ENCODE measurements around the gene KLHL25. TPM values are rescaled to one million over a fixed set of nuclear protein-coding genes. Genes with fewer than 3 reads are reported as not detected.

KLHL25 gene
- total and polyA plus RNA-seq, 2 of the 8 experiments (the other 6 are each of a cell fraction or from before 2014, with no cell fraction given): 16.5 to 22.0 TPM

DNA sequence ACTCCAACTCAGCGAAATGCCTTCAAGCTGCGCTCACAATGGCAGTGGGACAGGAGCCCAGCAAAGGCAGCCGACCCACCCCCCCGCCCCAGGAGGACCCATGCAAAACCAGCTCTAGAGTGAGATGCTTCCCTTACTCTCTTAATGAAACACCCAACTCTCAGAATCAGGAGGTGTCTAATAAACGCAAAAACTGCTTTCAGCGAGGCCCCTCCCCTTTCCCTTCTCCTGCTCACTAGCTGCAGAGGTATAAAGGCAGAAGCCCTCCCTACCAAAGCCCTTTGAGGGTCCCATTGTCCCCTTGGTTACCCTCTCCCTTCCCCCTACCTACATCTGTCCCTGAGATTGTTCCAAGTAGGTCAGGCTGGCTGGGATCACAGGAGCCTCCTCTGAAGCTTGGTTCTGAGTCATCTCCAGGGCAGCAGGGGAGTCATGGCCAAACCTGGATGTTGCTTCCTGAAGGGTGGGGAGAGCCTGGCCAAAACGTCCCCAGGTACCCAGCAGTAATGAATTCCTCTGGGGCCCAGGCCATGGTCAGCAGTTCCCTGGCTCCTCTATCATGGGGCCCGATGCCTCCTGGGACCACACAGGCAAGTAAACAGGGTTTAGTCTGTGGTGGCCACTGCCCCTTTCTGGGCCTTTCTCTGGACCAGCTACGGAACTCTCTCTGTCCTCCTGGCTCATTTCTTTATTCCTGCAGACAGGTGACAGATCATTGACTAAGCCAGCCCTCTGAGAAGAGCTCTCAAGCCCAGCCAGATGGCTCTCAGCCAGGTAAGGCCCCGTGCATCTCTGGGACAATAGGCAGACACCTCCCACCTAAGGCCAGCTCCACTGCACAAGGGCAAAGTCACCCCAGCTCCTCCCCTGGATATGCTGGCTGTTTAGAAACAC, 8.6 kb downstream of the KLHL25 start (continued):
- TF ChIP-seq RXRA (IDR thresholded peaks at IDR 0.05; ENCODE audit: insufficient read depth, low read depth, low read length) (no peak), SIX5 (IDR thresholded peaks at IDR 0.05; ENCODE audit: low read depth, low read length) (no peak), SP4 (IDR thresholded peaks at IDR 0.05; ENCODE audit: low read length) (no peak), SIRT6 (IDR thresholded peaks at IDR 0.05; ENCODE audit: low read length) (no peak)
- TF ChIP-seq, protein P1, sequence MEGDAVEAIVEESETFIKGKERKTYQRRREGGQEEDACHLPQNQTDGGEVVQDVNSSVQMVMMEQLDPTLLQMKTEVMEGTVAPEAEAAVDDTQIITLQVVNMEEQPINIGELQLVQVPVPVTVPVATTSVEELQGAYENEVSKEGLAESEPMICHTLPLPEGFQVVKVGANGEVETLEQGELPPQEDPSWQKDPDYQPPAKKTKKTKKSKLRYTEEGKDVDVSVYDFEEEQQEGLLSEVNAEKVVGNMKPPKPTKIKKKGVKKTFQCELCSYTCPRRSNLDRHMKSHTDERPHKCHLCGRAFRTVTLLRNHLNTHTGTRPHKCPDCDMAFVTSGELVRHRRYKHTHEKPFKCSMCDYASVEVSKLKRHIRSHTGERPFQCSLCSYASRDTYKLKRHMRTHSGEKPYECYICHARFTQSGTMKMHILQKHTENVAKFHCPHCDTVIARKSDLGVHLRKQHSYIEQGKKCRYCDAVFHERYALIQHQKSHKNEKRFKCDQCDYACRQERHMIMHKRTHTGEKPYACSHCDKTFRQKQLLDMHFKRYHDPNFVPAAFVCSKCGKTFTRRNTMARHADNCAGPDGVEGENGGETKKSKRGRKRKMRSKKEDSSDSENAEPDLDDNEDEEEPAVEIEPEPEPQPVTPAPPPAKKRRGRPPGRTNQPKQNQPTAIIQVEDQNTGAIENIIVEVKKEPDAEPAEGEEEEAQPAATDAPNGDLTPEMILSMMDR (IDR thresholded peaks at IDR 0.05; ENCODE audit: control extremely low read depth in 1 of 3, insufficient read depth in 1 of 3, low read depth in 1 of 3, low read length in 3 of 3): no peak
- TF ChIP-seq, protein P2, sequence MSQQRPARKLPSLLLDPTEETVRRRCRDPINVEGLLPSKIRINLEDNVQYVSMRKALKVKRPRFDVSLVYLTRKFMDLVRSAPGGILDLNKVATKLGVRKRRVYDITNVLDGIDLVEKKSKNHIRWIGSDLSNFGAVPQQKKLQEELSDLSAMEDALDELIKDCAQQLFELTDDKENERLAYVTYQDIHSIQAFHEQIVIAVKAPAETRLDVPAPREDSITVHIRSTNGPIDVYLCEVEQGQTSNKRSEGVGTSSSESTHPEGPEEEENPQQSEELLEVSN (IDR thresholded peaks at IDR 0.05): no peak
